ENCODE measurements around the gene PDE8B.
A peak's percentile ranks its signal among the peaks of the same experiment; 100 is the strongest.

The PDE8B gene, protein sequence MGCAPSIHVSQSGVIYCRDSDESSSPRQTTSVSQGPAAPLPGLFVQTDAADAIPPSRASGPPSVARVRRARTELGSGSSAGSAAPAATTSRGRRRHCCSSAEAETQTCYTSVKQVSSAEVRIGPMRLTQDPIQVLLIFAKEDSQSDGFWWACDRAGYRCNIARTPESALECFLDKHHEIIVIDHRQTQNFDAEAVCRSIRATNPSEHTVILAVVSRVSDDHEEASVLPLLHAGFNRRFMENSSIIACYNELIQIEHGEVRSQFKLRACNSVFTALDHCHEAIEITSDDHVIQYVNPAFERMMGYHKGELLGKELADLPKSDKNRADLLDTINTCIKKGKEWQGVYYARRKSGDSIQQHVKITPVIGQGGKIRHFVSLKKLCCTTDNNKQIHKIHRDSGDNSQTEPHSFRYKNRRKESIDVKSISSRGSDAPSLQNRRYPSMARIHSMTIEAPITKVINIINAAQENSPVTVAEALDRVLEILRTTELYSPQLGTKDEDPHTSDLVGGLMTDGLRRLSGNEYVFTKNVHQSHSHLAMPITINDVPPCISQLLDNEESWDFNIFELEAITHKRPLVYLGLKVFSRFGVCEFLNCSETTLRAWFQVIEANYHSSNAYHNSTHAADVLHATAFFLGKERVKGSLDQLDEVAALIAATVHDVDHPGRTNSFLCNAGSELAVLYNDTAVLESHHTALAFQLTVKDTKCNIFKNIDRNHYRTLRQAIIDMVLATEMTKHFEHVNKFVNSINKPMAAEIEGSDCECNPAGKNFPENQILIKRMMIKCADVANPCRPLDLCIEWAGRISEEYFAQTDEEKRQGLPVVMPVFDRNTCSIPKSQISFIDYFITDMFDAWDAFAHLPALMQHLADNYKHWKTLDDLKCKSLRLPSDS

DNA sequence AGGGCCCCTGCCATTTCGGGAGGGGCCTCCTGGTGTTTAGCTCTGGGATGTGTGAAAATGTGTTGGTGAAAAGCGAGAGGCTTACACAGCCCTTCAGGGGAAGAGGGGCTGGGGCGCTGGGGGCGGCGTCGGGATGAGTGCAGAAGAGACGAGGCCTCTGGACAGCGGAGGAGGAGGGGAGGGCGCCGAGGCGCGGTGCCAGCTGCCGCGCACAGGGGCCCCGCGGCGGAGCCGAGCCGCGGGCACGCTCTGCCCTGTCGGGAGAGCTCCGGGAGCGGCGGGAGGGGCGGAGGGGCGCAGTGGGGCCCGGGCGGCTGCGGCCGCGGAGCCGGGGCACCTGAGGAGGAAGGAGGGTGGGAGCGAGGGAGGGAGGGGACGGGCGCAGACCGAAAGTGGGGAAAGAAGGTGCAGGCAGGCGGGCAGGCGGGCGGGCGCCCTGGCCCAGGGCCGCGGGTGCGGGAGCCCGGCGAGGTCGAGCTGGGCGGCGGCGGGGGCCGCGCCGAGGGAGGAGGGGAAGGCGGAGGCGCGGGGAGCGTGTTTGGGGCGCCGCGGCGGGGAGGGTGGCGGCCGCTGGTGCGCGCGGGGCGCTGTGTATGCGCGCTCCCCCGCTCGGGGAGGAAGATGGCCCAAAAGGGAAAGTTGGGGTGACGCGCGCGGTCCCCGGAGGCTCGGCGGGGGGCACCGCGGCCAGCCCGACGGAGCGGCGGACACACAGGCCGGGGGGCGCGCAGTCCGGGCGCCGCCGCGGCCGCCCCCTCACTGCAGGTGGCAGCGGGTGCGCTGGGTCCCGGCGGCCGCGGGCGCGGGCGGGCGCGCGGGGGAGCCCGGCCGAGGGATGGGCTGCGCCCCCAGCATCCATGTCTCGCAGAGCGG is at the start of gene PDE8B:
PDE8B (plus strand) TSS at position 590 of the 873 bp plus-strand sequence; CDS start at position 836, 246 bp downstream.
- H3K36me3 Mint-ChIP-seq (ENCODE audit: low read depth) = no peaks in the 10 kb centered on the region
- H3K9me3 Mint-ChIP-seq = no peaks in the 10 kb centered on the region
- H3K27ac Mint-ChIP-seq = peak within 1 kb of the TSS in 1 of 3 experiments; percentile 11
- H3K4me1 Mint-ChIP-seq = peaks cover 5% of the 10 kb centered on the region
- H3K27me3 Mint-ChIP-seq (ENCODE audit: low read depth) = peaks cover 64% of the 10 kb centered on the region
- TF ChIP-seq, protein P1, sequence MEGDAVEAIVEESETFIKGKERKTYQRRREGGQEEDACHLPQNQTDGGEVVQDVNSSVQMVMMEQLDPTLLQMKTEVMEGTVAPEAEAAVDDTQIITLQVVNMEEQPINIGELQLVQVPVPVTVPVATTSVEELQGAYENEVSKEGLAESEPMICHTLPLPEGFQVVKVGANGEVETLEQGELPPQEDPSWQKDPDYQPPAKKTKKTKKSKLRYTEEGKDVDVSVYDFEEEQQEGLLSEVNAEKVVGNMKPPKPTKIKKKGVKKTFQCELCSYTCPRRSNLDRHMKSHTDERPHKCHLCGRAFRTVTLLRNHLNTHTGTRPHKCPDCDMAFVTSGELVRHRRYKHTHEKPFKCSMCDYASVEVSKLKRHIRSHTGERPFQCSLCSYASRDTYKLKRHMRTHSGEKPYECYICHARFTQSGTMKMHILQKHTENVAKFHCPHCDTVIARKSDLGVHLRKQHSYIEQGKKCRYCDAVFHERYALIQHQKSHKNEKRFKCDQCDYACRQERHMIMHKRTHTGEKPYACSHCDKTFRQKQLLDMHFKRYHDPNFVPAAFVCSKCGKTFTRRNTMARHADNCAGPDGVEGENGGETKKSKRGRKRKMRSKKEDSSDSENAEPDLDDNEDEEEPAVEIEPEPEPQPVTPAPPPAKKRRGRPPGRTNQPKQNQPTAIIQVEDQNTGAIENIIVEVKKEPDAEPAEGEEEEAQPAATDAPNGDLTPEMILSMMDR (IDR thresholded peaks at IDR 0.05; ENCODE audit: unreplicated experiment in 3 of 3) = no peak
- H3K4me3 Mint-ChIP-seq = peak within 1 kb of the TSS; percentile 86 to 90 (median 89)

DNA sequence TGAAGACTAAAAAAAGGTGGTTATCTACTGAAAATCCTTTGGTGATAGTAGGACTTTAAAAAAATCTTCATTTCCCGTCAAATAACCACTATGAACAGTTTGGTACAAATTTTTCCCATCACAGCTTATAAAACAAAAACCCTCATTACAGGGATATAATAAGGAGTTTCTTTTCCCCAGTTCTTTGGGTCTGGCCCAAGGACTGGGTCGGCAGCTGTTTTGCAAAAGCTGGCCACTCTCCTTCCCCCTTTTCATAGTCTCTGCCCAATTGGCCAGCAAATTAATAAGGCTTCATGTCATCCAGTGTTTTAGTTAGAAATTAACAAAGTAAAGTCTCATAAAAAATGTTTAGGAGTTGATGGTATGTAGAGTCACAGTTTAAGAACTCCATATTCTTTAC is 47.0 kb upstream of the PDE8B start:
- H3K9me3 Mint-ChIP-seq = peaks cover 3% of the 10 kb centered on the region
- H3K27ac Mint-ChIP-seq = no peak overlapping the region
- H3K4me3 Mint-ChIP-seq = no peak overlapping the region
- H3K4me1 Mint-ChIP-seq = peaks cover 19% of the 10 kb centered on the region
- peaks cover 5% of the 10 kb centered on the region for H3K27me3 Mint-ChIP-seq (ENCODE audit: low read depth)
- TF ChIP-seq, protein P1 (IDR thresholded peaks at IDR 0.05; ENCODE audit: unreplicated experiment in 3 of 3) = no peak
- peaks cover 4% of the 10 kb centered on the region for H3K36me3 Mint-ChIP-seq (ENCODE audit: low read depth)

DNA sequence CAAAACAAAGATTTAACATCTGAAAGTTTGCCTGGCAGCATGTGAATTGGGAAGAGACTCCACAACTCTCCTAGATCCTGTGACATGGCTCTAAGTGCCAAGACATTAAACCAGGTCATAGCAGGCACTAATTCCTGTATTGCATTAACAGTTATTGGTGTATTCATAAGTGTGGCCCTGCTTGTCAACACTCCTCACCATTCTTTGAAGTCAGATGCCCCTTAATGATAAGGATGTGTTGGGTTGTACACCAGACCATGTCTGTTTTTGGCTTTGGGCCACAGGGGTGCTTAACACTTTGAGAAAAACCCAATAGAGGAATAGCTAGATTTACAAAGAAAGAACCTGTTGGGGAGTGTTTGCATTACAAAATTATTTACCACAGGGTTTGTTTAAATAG is 43.4 kb upstream of the PDE8B start:
- Mint-ChIP-seq H3K36me3 (ENCODE audit: low read depth) (peaks cover 4% of the 10 kb centered on the region), H3K27ac (no peak overlapping the region), H3K9me3 (no peaks in the 10 kb centered on the region), H3K4me1 (peaks cover 36% of the 10 kb centered on the region), H3K4me3 (no peak overlapping the region), H3K27me3 (ENCODE audit: low read depth) (peaks cover 10% of the 10 kb centered on the region)
- TF ChIP-seq, protein P1 (IDR thresholded peaks at IDR 0.05; ENCODE audit: unreplicated experiment in 3 of 3) = no peak

DNA sequence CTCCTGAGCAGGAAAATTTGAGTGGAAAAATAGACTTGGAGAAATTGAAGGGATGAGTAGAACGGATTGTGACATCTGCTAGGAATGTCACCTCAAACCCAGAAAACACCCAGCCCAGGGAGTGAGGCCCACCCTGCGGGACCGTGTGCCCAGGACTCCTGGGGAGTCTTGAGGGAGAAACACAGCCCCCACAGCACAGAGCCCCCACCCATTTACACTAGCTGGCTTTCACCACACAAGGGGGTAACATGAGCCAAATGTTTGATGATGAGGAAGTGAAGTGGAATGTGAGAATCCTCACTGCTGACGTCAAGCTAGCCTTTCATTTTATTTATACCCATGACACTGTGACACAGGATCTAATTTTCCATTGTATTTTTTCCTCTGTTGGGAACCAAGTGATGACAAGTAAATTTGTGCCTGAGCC is 42.8 kb upstream of the PDE8B start:
- no peaks in the 10 kb centered on the region for H3K9me3 Mint-ChIP-seq
- peaks cover 4% of the 10 kb centered on the region for H3K36me3 Mint-ChIP-seq (ENCODE audit: low read depth)
- no peak overlapping the region for H3K4me3 Mint-ChIP-seq
- H3K4me1 Mint-ChIP-seq = peaks cover 36% of the 10 kb centered on the region
- TF ChIP-seq, protein P1 (IDR thresholded peaks at IDR 0.05; ENCODE audit: unreplicated experiment in 3 of 3) = no peak
- no peak overlapping the region for H3K27ac Mint-ChIP-seq
- H3K27me3 Mint-ChIP-seq (ENCODE audit: low read depth) = peaks cover 10% of the 10 kb centered on the region

DNA sequence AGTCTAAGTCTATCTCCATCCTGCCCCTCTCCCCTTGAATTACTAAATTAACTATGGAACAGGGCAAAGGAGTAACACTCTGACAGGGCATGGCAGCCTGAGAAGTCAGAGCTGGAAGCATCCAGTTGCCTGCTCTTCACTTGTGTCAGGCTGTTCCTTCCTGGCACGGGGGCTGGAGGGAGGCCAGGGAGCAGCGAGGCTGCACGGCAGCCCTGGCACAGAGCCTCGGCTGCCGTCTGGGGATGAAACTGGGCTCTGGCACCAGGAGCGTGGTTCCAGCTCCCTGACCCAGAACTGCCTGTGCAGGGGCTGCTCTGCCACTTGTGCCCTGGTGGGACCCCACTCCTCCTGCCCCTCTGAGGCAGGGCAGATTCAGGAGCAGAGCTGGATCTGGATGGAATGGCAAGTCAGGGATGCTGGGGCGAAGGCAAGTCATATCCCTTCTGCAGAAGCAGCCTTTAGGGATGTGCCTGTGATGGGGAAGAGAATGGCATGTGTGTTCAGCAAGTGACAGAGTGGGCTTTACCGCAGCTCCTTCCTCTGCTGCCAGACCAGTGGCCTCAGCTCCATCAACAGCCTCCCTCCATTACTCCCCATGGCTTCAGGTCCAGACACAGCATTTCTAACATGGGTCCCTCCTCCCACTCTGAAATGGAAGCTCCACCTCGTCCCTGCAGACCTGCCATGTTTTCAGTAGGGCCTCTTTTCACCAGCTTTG is 42.2 kb upstream of the PDE8B start:
- Mint-ChIP-seq H3K36me3 (ENCODE audit: low read depth) (peaks cover 4% of the 10 kb centered on the region), H3K9me3 (no peaks in the 10 kb centered on the region), H3K4me3 (no peak overlapping the region), H3K27ac (peak overlapping the region in 1 of 3 experiments; percentile 76), H3K4me1 (peaks cover 36% of the 10 kb centered on the region), H3K27me3 (ENCODE audit: low read depth) (peaks cover 10% of the 10 kb centered on the region)
- TF ChIP-seq, protein P1 (IDR thresholded peaks at IDR 0.05; ENCODE audit: unreplicated experiment in 3 of 3) = no peak

Measured in nephron (organoid).